HG03432 (cell line): ENCODE measurements around the gene C10orf120.

Source experiments
- ATAC-seq: cut with Tn5 transposase; IDR thresholded peaks from one replicate; pipeline ENCODE4 v1.9.1; 2021; ENCODE audit warnings: mild to moderate bottlenecking, moderate library complexity; ENCODE audit not compliant: unreplicated experiment

The C10orf120 gene

DNA sequence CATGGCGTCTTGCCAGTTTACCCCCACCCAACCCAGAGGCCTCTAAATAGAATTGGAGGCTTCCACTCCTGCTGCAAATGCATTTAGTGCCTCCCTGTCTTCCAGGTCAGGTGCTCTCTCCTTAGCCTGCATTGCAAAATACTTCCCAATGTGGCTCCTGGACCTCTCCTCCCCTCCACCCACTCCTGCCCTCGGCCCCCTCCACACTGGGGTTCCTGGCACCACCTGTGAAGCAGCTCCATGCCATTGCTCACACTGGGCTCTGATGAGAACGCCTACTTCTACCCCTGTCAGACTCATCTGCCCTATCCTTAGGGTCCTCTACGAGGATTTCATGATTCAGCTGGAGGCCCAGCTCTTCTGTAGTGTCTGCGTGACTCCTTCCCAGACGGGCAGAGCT, 37.4 kb downstream of the C10orf120 start:
- ATAC-seq = no peak

DNA sequence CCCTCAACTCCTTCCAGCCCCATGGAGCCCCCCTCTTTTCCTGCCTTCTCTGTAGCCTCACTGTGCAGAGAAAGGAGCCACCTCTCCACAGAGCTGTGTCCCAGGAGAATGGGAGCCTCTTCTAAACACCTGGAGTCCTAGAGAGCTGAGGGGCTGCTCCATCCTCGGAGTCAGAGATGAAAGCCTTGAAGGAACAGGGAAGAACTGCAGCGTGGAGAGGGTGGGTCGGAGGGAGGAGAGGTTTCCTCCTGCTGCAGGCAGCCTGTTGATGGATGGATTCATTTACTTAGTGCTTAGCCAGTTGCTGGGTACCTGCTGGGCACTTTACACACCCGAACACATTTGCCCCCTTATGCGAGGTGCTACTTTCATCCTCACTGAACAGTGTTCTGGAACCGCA, 39.0 kb downstream of the C10orf120 start:
- no peak for ATAC-seq

DNA sequence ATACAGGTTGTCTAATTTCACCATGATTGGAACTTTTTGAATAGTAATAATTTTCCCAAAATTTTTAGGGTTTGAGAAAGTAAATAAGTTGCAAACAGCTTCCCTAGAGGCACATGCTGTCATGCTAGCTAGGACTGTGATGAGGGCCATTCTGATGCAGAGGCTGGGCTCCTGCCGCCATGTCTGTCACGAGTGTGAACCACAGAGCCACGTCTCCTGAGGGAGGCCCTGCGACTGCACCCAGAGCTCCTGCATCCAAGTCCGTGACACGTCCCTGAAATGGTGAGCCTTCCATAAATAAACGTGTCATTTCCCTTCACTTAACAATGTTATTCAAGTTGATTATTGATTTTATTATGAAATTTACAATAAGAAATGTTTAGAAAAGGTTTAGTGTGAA, 40.0 kb downstream of the C10orf120 start:
- ATAC-seq = no peak

DNA sequence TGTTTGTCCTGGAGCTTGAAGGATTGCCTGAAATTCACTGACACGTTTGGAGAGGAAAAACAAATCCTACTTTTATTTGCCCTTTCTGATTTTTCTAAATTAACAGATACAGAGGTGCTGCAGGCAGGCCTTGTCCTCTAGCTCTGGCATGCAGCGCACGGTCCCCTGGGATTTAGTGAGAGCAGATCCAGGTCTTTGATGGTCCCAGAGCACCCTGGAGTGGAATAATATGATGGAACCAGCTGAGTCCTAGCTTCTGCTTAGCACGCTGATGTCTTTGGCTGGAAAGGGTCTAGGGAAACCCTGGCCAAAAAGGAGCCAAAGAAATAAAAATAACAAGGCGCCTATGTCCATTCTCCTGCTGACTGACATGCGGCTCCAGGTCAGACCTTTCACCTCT, 40.5 kb downstream of the C10orf120 start:
- ATAC-seq = no peak

DNA sequence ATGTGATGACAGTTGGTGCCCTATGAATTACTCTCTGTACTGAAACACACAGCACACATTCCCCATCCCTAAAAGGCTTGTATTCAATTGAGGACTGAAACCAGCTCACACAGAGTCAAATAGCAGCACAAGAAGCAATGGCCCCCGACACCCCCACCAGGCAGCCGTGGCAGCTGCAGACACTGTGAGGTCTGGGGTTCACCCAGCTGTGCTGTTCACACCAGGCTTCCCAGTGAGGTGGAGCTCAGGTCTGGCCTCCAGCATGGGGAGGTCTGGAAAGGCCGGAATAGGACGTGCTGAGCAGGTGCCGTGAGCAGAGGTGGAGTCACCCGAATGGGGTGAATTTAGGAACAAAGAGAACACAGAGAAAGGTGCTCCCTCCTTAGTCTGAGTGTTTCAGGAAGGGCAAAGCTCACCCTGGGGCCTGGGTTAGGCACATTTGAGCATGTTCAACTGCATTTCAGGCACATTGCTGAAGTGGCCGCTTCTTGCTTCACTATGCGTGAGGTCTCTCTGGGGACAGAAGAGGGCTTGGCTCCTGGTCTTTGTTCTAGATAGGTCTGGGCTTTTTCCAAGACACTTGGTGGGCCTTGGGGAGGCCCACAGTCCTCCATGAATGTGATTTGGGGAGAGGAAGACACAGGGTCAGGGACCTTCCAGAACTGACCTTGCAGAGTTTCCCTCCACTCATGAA, 41.1 kb downstream of the C10orf120 start:
- no peak for ATAC-seq

DNA sequence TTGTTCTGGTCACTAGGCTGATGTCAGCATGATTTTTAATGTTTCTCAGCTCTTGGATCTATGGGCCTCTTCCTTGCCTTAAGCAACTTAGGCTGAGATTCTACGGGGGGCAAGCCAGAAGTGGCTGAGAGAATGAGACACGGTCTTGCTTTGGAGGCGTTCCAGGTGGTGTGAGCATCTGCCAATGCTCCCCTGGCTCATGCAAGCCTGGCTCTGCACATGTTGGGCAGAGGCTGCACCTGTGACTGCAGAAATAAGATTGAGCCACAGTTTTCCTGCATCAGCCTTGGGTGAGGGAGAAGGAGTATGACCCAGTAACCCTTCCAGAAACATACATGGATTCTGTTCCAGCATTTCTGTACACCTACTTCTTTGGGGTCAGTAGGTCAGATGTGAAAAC, 41.9 kb downstream of the C10orf120 start:
- no peak for ATAC-seq

DNA sequence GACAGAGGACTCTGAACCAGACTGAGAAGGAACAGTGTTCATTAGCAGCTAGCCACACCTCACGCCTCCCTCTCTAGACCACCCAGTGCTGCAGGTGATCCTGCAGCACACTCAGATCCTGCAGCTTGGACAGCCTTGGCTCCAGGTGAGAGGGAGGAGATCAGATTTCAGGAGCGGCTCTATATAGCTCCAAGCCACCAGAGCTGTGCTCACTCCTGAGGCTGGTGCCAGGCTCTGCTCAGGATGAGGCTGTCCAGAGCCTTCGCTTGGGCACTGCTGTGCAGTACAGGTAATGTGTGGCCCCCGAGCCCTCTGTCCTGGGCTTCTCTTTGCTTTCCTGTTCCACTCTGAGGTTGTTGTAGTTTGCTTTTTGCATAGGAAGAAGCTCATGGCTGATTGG, 42.4 kb downstream of the C10orf120 start:
- no peak for ATAC-seq

DNA sequence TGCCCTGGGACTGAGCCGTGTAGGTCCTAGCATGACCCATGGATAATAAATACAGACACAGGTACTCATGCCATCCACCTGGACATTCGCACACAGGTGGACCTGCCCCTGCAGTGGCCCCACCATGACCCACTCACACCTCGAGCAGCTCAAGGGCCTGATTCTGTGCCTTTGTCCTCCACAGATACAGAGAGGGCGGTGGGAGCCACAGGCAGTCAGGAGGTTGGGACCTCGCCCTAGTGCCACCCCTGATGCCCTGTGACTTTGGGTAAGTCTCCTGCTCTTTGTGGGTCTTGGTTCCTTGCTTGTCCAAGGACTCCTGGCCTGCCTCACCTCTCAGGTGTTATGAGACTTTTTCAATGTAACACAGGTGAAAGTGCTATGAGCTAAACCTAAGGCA, 42.9 kb downstream of the C10orf120 start:
- ATAC-seq = no peak

DNA sequence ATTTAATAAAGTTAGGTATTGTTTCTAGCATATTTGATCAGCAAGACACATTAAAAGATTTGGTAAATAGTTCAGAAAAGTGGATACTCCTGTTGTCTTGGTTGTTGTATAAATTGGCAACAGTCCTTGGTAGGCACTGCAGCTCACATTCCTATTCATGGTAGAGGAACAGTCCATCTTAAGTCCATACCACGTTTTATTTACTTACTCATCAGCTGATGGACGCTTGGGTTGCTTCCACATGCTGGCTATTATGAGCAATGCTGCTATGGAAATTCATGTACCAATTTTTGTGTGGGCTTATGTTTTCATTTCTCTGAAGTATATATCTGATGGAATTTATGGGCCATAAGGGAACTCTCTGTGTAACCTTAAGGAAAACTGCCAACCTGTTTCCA, 43.3 kb downstream of the C10orf120 start:
- ATAC-seq = no peak

DNA sequence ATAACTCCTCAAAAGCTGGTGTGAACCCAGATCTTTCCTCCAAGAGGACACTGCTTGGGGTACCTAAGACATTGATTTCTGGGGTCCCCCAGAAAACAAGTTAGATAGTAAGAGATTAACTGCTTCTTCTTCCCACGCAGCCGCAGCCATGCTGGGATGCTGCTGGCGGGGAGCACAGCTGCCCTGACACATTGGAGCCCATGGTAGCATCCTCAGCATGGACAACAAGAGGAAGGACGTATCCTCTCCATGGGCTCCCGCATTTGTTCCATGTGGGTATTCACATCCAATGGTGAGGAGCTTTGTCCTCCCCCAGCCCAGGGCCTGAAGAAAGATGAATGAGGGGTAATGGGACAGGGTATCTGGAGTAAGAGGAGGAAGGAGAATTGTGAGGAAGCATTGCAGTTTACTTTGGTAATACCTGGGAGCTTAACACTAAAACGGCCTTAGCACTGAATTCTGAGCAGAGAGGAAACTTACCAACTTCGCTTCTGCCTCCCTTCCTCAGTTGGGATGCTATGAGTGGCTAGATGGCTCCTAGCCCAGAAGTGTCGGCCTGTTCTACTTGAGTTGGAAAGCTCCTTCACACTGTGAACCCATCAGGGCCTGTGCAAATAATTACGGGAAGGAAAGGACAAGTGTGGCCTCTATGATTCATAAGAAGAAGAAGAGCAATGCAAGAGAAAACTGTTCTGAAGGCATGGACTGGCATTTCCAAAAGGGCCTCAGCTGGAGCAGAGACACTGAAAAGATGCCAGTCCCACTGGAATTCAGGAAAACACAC, 43.9 kb downstream of the C10orf120 start:
- no peak for ATAC-seq

DNA sequence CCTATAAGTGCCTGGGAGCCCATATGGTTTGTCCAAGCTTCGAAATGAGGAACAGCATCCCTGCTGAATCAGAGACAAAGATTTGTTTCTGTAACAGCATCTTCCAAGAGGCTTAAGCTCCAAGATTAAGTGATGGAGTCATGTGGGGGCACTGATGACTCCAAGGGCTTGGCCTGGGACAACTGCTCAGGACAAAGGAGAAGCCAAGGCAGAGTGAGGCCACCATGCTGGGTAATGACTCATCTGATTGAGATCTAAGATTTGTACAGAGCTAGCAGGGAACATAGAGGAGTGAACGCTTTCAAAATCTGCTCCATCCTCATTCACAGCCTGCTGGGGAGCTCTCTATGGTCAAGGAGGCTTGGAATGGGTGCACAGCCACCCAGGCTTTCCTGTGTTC, 49.3 kb downstream of the C10orf120 start:
- no peak for ATAC-seq

DNA sequence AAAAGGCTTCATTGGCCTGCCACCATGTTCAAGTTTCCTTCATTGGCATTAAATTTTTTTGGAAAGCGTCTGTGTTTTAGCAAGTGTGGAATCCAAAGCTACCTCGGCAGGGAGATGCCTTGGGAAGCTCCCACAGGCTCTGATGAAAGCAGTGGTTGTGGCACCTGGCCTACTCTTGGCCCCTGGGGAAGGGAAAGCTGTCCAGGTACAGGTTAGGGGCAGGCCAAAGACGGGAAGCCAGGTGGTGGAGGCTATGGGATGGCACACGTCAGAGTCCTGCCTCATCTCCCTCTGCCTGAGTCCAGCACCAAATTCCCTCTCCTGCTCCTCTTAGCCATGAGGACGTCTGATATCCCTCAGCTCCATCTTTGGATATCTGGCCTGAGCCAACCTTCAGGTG, 49.7 kb downstream of the C10orf120 start:
- no peak for ATAC-seq

DNA sequence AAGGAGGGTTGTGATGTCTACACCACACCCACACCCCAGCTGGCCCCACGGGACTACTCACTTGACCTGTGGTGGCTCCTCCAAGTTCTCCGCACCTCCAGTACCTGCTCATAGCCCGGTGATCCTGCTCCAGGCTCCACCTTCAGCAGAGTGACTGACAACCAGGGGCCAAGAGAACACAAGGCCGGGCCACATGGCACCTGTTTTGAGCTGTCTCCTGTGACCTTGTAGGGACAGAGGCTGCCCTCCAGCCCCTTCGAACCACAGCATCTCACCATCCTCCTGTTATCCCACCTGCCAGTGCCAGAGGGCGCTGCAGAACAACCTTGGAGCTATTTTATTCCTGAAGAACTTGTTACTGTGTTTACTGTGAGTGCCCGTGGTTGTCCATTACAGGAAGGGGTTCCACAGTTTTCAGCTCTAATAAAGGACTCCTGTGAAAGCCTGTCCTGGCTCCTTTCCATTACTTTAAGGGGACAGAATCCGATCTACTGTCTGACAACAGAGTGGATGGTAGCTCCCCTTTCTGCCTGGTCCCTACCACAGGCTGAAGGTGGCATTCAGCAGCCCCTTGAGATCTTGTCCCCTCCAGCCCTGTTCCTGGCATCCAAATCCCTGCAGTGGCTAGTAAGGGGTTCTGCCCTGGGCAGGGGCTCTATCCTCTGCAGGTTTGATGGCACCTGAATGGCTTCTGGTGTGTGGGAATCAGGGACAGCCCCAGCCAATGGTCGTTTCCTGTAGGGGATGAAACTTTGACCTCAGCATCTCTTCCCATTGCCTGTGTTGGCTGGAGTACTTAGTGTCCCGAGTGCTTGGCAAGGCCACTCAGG, 50.8 kb downstream of the C10orf120 start:
- no peak for ATAC-seq
